Lower lobe of right lung (tissue), 2 donors: ENCODE data around the gene CDKN3. TPM values are rescaled to one million over a fixed set of nuclear protein-coding genes. Genes with fewer than 3 reads are reported as not detected.
"Not testable (repeated sequence)": the region's sequence is repeated elsewhere in the genome, so short reads cannot be mapped to it uniquely, and the experiment has no call there.

ENCODE experiments used
- ATAC-seq, 2 donors: fragments of 200-7000 bp; cut with Tn5 transposase; one replicate each; pipeline ENCODE4 v1.9.1; 2020 to 2022; ENCODE audit warnings: mild to moderate bottlenecking in 2 of 2, moderate library complexity in 2 of 2
- DNase-seq: peaks from one replicate; pipeline ENCODE4 v3.0.0-alpha.2; 2020
- H3K27ac ChIP-seq: fragments of 200-600 bp; one replicate; pipeline ENCODE4 v1.8.0; 2022
- H3K27me3 ChIP-seq: fragments of 200-600 bp; one replicate; pipeline ENCODE4 v1.8.0; 2022; ENCODE audit warnings: low read depth
- H3K36me3 ChIP-seq: fragments of 200-600 bp; one replicate; pipeline ENCODE4 v1.8.0; 2022; ENCODE audit warnings: mild to moderate bottlenecking
- H3K4me1 ChIP-seq: fragments of 200-600 bp; one replicate; pipeline ENCODE4 v1.8.0; 2022
- H3K4me3 ChIP-seq: fragments of 200-600 bp; one replicate; pipeline ENCODE4 v1.8.0; 2022; ENCODE audit warnings: mild to moderate bottlenecking
- H3K9me3 ChIP-seq: fragments of 200-600 bp; one replicate; pipeline ENCODE4 v1.8.0; 2022
- intact Hi-C: fragments of 100-400 bp; cut with DNase I; formaldehyde crosslinking; loops from one replicate; pipeline ENCODE4 v1.11.0; 2022
- total RNA-seq: library from RNA; stranded (reverse); fragmentation: NEBNext Ultra II Directional; extraction: Animal tissue kit (Norgen Biotek cat#: 25700); gene quantifications from one replicate; pipeline ENCODE4 v1.2.1, GENCODE V29; 2021
- TF ChIP-seq, protein P1 (sequence below): fragments of 200-600 bp; IDR thresholded peaks from one replicate; pipeline ENCODE4 v1.8.0; 2022; ENCODE audit warnings: antibody characterized with exemption, mild to moderate bottlenecking
- donor health status: DM: no; HTN: yes; CAD: no; lungs with severe emphysema.

CDKN3 gene
- total RNA-seq, 1 donor from 2014 or later = 1.9 TPM

- H3K4me1 ChIP-seq = no peaks in the 10 kb centered on the region
- no peak for ATAC-seq
- no peak for DNase-seq
- H3K9me3 ChIP-seq = no peaks in the 10 kb centered on the region
- peaks cover 70% of the 10 kb centered on the region for H3K36me3 ChIP-seq
- H3K27me3 ChIP-seq = no peaks in the 10 kb centered on the region
- H3K27ac ChIP-seq = no peak overlapping the region
- intact Hi-C loops = no loop called here
- TF ChIP-seq, protein P1, sequence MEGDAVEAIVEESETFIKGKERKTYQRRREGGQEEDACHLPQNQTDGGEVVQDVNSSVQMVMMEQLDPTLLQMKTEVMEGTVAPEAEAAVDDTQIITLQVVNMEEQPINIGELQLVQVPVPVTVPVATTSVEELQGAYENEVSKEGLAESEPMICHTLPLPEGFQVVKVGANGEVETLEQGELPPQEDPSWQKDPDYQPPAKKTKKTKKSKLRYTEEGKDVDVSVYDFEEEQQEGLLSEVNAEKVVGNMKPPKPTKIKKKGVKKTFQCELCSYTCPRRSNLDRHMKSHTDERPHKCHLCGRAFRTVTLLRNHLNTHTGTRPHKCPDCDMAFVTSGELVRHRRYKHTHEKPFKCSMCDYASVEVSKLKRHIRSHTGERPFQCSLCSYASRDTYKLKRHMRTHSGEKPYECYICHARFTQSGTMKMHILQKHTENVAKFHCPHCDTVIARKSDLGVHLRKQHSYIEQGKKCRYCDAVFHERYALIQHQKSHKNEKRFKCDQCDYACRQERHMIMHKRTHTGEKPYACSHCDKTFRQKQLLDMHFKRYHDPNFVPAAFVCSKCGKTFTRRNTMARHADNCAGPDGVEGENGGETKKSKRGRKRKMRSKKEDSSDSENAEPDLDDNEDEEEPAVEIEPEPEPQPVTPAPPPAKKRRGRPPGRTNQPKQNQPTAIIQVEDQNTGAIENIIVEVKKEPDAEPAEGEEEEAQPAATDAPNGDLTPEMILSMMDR = no peak
- no peak overlapping the region for H3K4me3 ChIP-seq
Measured at GRCh38 chr14:54427871-54428270, 31.1 kb downstream of the CDKN3 start.

GRCh38 chr14:54428527-54428926 is 31.7 kb downstream of the CDKN3 start:
- intact Hi-C loops = no loop called here
- Histone ChIP-seq H3K27ac (no peak overlapping the region), H3K4me3 (no peak overlapping the region), H3K4me1 (no peaks in the 10 kb centered on the region), H3K9me3 (no peaks in the 10 kb centered on the region), H3K27me3 (no peaks in the 10 kb centered on the region), H3K36me3 (peaks cover 70% of the 10 kb centered on the region)
- TF ChIP-seq, protein P1 = no peak
- ATAC-seq (no peak), DNase-seq (no peak)

- H3K27me3 ChIP-seq = no peaks in the 10 kb centered on the region
- H3K4me3 ChIP-seq = no peak overlapping the region
- H3K27ac ChIP-seq = no peak overlapping the region
- ATAC-seq (peak in 1 of 2 donors; percentile 18), DNase-seq (no peak)
- H3K36me3 ChIP-seq = peaks cover 11% of the 10 kb centered on the region
- no peaks in the 10 kb centered on the region for H3K9me3 ChIP-seq
- H3K4me1 ChIP-seq = peaks cover 51% of the 10 kb centered on the region
- intact Hi-C loops = no loop called here
- TF ChIP-seq, protein P1 = no peak
Measured at GRCh38 chr14:54435500-54435981, 38.7 kb downstream of the CDKN3 start.

GRCh38 chr14:54437954-54438353 is 41.1 kb downstream of the CDKN3 start:
- H3K9me3 ChIP-seq, ATAC-seq, intact Hi-C loops, H3K27ac ChIP-seq, H3K36me3 ChIP-seq, H3K27me3 ChIP-seq, DNase-seq, H3K4me3 ChIP-seq: not testable (repeated sequence)
- H3K4me1 ChIP-seq = peaks cover 56% of the 10 kb centered on the region

- intact Hi-C loops = no loop called here
- peaks cover 56% of the 10 kb centered on the region for H3K4me1 ChIP-seq
- no peak for DNase-seq
Measured at GRCh38 chr14:54438703-54439102, 41.9 kb downstream of the CDKN3 start.

GRCh38 chr14:54440037-54440436 is 43.2 kb downstream of the CDKN3 start:
- no peaks in the 10 kb centered on the region for H3K9me3 ChIP-seq
- ATAC-seq (no peak), DNase-seq (no peak)
- peaks cover 47% of the 10 kb centered on the region for H3K4me1 ChIP-seq
- H3K36me3 ChIP-seq = no peaks in the 10 kb centered on the region
- H3K4me3 ChIP-seq = peak overlapping the region; percentile 70
- TF ChIP-seq, protein P1 = no peak
- no peaks in the 10 kb centered on the region for H3K27me3 ChIP-seq
- H3K27ac ChIP-seq = peak overlapping the region; percentile 89
- intact Hi-C loops = no loop called here

More at GRCh38 chr14:54438703-54439102, 41.9 kb downstream of the CDKN3 start:
- Histone ChIP-seq H3K4me3 (no peak overlapping the region), H3K27me3 (no peaks in the 10 kb centered on the region), H3K27ac (no peak overlapping the region), H3K36me3 (no peaks in the 10 kb centered on the region), H3K9me3 (no peaks in the 10 kb centered on the region)
- no peak for ATAC-seq
- TF ChIP-seq, protein P1 = no peak
